ENCODE measurements around the gene POP7.

DNA sequence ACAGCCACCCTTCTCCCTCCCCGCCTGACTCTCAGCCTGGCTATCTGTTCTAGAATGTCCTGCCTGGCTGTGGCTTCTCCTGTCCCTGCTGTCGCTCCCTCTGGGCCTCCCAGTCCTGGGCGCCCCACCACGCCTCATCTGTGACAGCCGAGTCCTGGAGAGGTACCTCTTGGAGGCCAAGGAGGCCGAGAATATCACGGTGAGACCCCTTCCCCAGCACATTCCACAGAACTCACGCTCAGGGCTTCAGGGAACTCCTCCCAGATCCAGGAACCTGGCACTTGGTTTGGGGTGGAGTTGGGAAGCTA, 15.5 kb downstream of the POP7 start:
- no peak for TF ChIP-seq YY1 (IDR thresholded peaks at IDR 0.05; ENCODE audit: insufficient read depth, insufficient read length)
- TF ChIP-seq SUZ12 (IDR thresholded peaks at IDR 0.05; ENCODE audit: extremely low read depth, insufficient read depth, insufficient read length) = no peak
- no peak for TF ChIP-seq ZNF274 (IDR thresholded peaks at IDR 0.05; ENCODE audit: low read depth, low read length)
